ENCODE data around the gene ABHD4. TPM values are rescaled to one million over a fixed set of nuclear protein-coding genes. Genes with fewer than 3 reads are reported as not detected.
A peak's percentile ranks its signal among the peaks of the same experiment; 100 is the strongest.

ABHD4 gene
- total RNA-seq, 1 donor from 2014 or later: 10.8 TPM

- Mint-ChIP-seq H3K36me3 (ENCODE audit: low read depth) (peaks cover 35% of the 10 kb centered on the region), H3K27me3 (ENCODE audit: low read depth) (peaks cover 3% of the 10 kb centered on the region), H3K4me3 (ENCODE audit: low read depth) (peak overlapping the region; percentile 81), H3K9me3 (no peaks in the 10 kb centered on the region), H3K27ac (peak overlapping the region; percentile 98), H3K4me1 (ENCODE audit: low read depth) (peaks cover 88% of the 10 kb centered on the region)
- DNase-seq (ENCODE audit: low spot score): peak; percentile 98
- intact Hi-C loops (cut with micrococcal nuclease): loop anchor here (1.0 to 10.0 kb wide), 16 partner anchors 49 to 822 kb away; partner anchors contain the start of genes LRP10 and PRMT5
Measured at GRCh38 chr14:22556021-22556989, 41.8 kb upstream of the ABHD4 start.

GRCh38 chr14:22556990-22557623 lies 41.0 kb upstream of the ABHD4 start:
- peak; percentile 87 for DNase-seq (ENCODE audit: low spot score)
- Mint-ChIP-seq H3K27ac (peak overlapping the region; percentile 98), H3K4me1 (ENCODE audit: low read depth) (peaks cover 88% of the 10 kb centered on the region), H3K36me3 (ENCODE audit: low read depth) (peaks cover 27% of the 10 kb centered on the region), H3K27me3 (ENCODE audit: low read depth) (peaks cover 3% of the 10 kb centered on the region), H3K9me3 (no peaks in the 10 kb centered on the region), H3K4me3 (ENCODE audit: low read depth) (peak overlapping the region; percentile 81)
- intact Hi-C loops (cut with micrococcal nuclease): loop anchor here (1.0 to 10.0 kb wide), 18 partner anchors 13 to 822 kb away; partner anchors contain the start of genes DAD1, LRP10 and PRMT5

GRCh38 chr14:22557846-22558220 lies 40.3 kb upstream of the ABHD4 start:
- Mint-ChIP-seq H3K36me3 (ENCODE audit: low read depth) (peaks cover 22% of the 10 kb centered on the region), H3K9me3 (no peaks in the 10 kb centered on the region), H3K27me3 (ENCODE audit: low read depth) (peaks cover 3% of the 10 kb centered on the region), H3K27ac (peak overlapping the region; percentile 98), H3K4me1 (ENCODE audit: low read depth) (peaks cover 85% of the 10 kb centered on the region), H3K4me3 (ENCODE audit: low read depth) (peak overlapping the region; percentile 81)
- intact Hi-C loops (cut with micrococcal nuclease): loop anchor here (1.0 to 10.0 kb wide), 15 partner anchors 12 to 823 kb away; partner anchors contain the start of genes DAD1, LRP10 and PRMT5
- no peak for DNase-seq (ENCODE audit: low spot score)

GRCh38 chr14:22558221-22558913 lies 39.7 kb upstream of the ABHD4 start:
- peak overlapping the region; percentile 81 for H3K4me3 Mint-ChIP-seq (ENCODE audit: low read depth)
- peaks cover 83% of the 10 kb centered on the region for H3K4me1 Mint-ChIP-seq (ENCODE audit: low read depth)
- H3K27ac Mint-ChIP-seq: peak overlapping the region; percentile 98
- H3K36me3 Mint-ChIP-seq (ENCODE audit: low read depth): peaks cover 20% of the 10 kb centered on the region
- peak; percentile 54 for DNase-seq (ENCODE audit: low spot score)
- peaks cover 3% of the 10 kb centered on the region for H3K27me3 Mint-ChIP-seq (ENCODE audit: low read depth)
- no peaks in the 10 kb centered on the region for H3K9me3 Mint-ChIP-seq
- intact Hi-C loops (cut with micrococcal nuclease): loop anchor here (5.0 to 10.0 kb wide), 11 partner anchors 241 to 824 kb away; partner anchors contain the start of gene PRMT5

GRCh38 chr14:22559041-22559440 lies 39.1 kb upstream of the ABHD4 start:
- Mint-ChIP-seq H3K27ac (peak overlapping the region; percentile 98), H3K4me3 (ENCODE audit: low read depth) (peak overlapping the region; percentile 81), H3K4me1 (ENCODE audit: low read depth) (peaks cover 85% of the 10 kb centered on the region), H3K36me3 (ENCODE audit: low read depth) (peaks cover 21% of the 10 kb centered on the region), H3K9me3 (no peaks in the 10 kb centered on the region), H3K27me3 (ENCODE audit: low read depth) (peaks cover 3% of the 10 kb centered on the region)
- intact Hi-C loops (cut with micrococcal nuclease): loop anchor here (5.0 to 10.0 kb wide), 11 partner anchors 242 to 824 kb away; partner anchors contain the start of gene PRMT5
- DNase-seq (ENCODE audit: low spot score): no peak

- H3K27me3 Mint-ChIP-seq (ENCODE audit: low read depth): peaks cover 3% of the 10 kb centered on the region
- H3K27ac Mint-ChIP-seq: peak overlapping the region; percentile 98
- H3K4me3 Mint-ChIP-seq (ENCODE audit: low read depth): peak overlapping the region; percentile 71
- no peak for DNase-seq (ENCODE audit: low spot score)
- no peaks in the 10 kb centered on the region for H3K9me3 Mint-ChIP-seq
- H3K4me1 Mint-ChIP-seq (ENCODE audit: low read depth): peaks cover 87% of the 10 kb centered on the region
- intact Hi-C loops (cut with micrococcal nuclease): loop anchor here (1.0 to 2.0 kb wide), 3 partner anchors 9 to 1056 kb away; partner anchors contain the start of gene DAD1
- peaks cover 34% of the 10 kb centered on the region for H3K36me3 Mint-ChIP-seq (ENCODE audit: low read depth)
Measured at GRCh38 chr14:22560662-22561365, 37.3 kb upstream of the ABHD4 start.

GRCh38 chr14:22561366-22561660 lies 36.8 kb upstream of the ABHD4 start:
- H3K4me3 Mint-ChIP-seq (ENCODE audit: low read depth): peak overlapping the region; percentile 71

GRCh38 chr14:22561661-22562579 lies 36.2 kb upstream of the ABHD4 start:
- H3K4me3 Mint-ChIP-seq (ENCODE audit: low read depth): peak overlapping the region; percentile 71
- peak overlapping the region; percentile 98 for H3K27ac Mint-ChIP-seq
- H3K36me3 Mint-ChIP-seq (ENCODE audit: low read depth): peaks cover 42% of the 10 kb centered on the region
- H3K9me3 Mint-ChIP-seq: no peaks in the 10 kb centered on the region
- peaks cover 86% of the 10 kb centered on the region for H3K4me1 Mint-ChIP-seq (ENCODE audit: low read depth)
- intact Hi-C loops (cut with micrococcal nuclease): loop anchor here (1.0 to 2.0 kb wide), 3 partner anchors 8 to 1057 kb away; partner anchors contain the start of gene DAD1
- no peaks in the 10 kb centered on the region for H3K27me3 Mint-ChIP-seq (ENCODE audit: low read depth)
- peak; percentile 83 for DNase-seq (ENCODE audit: low spot score)

More at GRCh38 chr14:22561366-22561660, 36.8 kb upstream of the ABHD4 start:
- peaks cover under 1% of the 10 kb centered on the region for H3K27me3 Mint-ChIP-seq (ENCODE audit: low read depth)
- peaks cover 85% of the 10 kb centered on the region for H3K4me1 Mint-ChIP-seq (ENCODE audit: low read depth)
- no peaks in the 10 kb centered on the region for H3K9me3 Mint-ChIP-seq
- peaks cover 39% of the 10 kb centered on the region for H3K36me3 Mint-ChIP-seq (ENCODE audit: low read depth)
- intact Hi-C loops (cut with micrococcal nuclease): loop anchor here (1.0 to 2.0 kb wide), 3 partner anchors 9 to 1057 kb away; partner anchors contain the start of gene DAD1
- peak overlapping the region; percentile 98 for H3K27ac Mint-ChIP-seq
- no peak for DNase-seq (ENCODE audit: low spot score)

GRCh38 chr14:22563987-22564386 lies 34.1 kb upstream of the ABHD4 start:
- peaks cover 85% of the 10 kb centered on the region for H3K4me1 Mint-ChIP-seq (ENCODE audit: low read depth)
- peaks cover 52% of the 10 kb centered on the region for H3K36me3 Mint-ChIP-seq (ENCODE audit: low read depth)
- no peak for DNase-seq (ENCODE audit: low spot score)
- no peaks in the 10 kb centered on the region for H3K9me3 Mint-ChIP-seq
- H3K4me3 Mint-ChIP-seq (ENCODE audit: low read depth): peak overlapping the region; percentile 35
- intact Hi-C loops (cut with micrococcal nuclease): no loop called here
- peak overlapping the region; percentile 98 for H3K27ac Mint-ChIP-seq
- H3K27me3 Mint-ChIP-seq (ENCODE audit: low read depth): no peaks in the 10 kb centered on the region

- DNase-seq (ENCODE audit: low spot score): no peak
- Mint-ChIP-seq H3K9me3 (no peaks in the 10 kb centered on the region), H3K27me3 (ENCODE audit: low read depth) (no peaks in the 10 kb centered on the region), H3K36me3 (ENCODE audit: low read depth) (peaks cover 57% of the 10 kb centered on the region), H3K4me3 (ENCODE audit: low read depth) (peak overlapping the region; percentile 63), H3K4me1 (ENCODE audit: low read depth) (peaks cover 86% of the 10 kb centered on the region), H3K27ac (peak overlapping the region; percentile 98)
- intact Hi-C loops (cut with micrococcal nuclease): no loop called here
Measured at GRCh38 chr14:22564463-22564862, 33.6 kb upstream of the ABHD4 start.

GRCh38 chr14:22565391-22565945 lies 32.6 kb upstream of the ABHD4 start:
- Mint-ChIP-seq H3K9me3 (no peaks in the 10 kb centered on the region), H3K27me3 (ENCODE audit: low read depth) (no peaks in the 10 kb centered on the region), H3K36me3 (ENCODE audit: low read depth) (peaks cover 61% of the 10 kb centered on the region), H3K4me3 (ENCODE audit: low read depth) (peak overlapping the region; percentile 63), H3K27ac (peak overlapping the region; percentile 98), H3K4me1 (ENCODE audit: low read depth) (peaks cover 83% of the 10 kb centered on the region)
- DNase-seq (ENCODE audit: low spot score): no peak
- intact Hi-C loops (cut with micrococcal nuclease): loop anchor here (5.0 kb wide), 1 partner anchor 33 kb away; no protein-coding TSS in a partner anchor
